Nephron progenitor cell (in vitro differentiated cells): Measurements from ENCODE around the gene SLC38A8.

Source experiments
- DNase-seq: peaks from one replicate; pipeline ENCODE4 v3.0.0; 2021
- H3K27ac Mint-ChIP-seq: 2 replicates; pipeline ENCODE4 v1.8.0; 2021; ENCODE audit warnings: mild to moderate bottlenecking, moderate library complexity, mixed read lengths
- H3K27me3 Mint-ChIP-seq: 2 replicates; pipeline ENCODE4 v1.8.0; 2021; ENCODE audit warnings: mild to moderate bottlenecking, low read depth, mixed read lengths; ENCODE audit not compliant: poor library complexity
- H3K36me3 Mint-ChIP-seq: 2 replicates; pipeline ENCODE4 v1.8.0; 2021; ENCODE audit warnings: low read depth, mixed read lengths
- H3K4me1 Mint-ChIP-seq: 2 replicates; pipeline ENCODE4 v1.8.0; 2021; ENCODE audit warnings: mixed read lengths
- H3K4me3 Mint-ChIP-seq: 2 replicates; pipeline ENCODE4 v1.8.0; 2021; ENCODE audit warnings: mild to moderate bottlenecking, moderate library complexity, mixed read lengths
- H3K9me3 Mint-ChIP-seq: 2 replicates; pipeline ENCODE4 v1.8.0; 2021; ENCODE audit warnings: mild to moderate bottlenecking, moderate library complexity, mixed read lengths
- TF ChIP-seq, protein P1 (sequence below): fragments of 200-600 bp; sonication (generic); IDR thresholded peaks from 2 replicates; pipeline ENCODE4 v1.5.0; 2021; ENCODE audit warnings: antibody characterized with exemption

The SLC38A8 gene

DNA sequence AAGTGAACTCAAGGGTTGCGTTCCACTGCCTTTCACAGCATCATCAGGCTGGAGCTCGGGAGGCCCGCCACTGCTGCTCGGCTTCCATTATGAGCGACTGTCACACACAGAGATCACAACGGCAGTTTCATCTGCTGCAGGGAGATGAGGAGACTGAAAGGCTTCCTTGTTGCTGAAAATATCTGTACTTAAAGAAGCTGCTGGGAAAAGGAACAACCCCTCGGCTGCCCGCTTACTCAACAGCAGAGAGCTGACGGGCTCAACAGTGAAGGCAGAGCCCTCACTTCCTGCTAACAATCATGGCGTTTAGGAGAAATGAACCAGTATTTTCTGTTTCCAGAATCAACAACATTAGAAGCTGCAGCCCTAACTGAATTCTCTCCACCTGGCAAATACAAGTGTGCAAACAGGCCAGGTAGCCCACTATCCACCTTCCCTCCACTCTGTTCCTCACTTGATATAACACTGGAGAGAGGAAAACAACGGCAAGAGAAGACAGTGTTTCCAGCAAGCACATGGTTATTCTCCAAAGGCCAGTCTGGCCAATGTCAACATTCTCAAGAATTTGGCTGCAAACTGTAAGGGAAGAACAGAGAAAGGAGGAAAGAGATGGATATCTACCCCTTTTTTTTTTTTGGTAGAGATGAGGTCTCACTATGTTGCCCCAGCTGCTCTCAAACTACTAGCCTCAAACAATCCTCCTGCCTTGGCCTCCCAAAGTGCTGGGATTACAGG, 40.4 kb upstream of the SLC38A8 start:
- H3K4me3 Mint-ChIP-seq = no peak overlapping the region
- peaks cover 70% of the 10 kb centered on the region for H3K36me3 Mint-ChIP-seq
- no peak for DNase-seq
- peaks cover 10% of the 10 kb centered on the region for H3K4me1 Mint-ChIP-seq
- H3K27me3 Mint-ChIP-seq = no peaks in the 10 kb centered on the region
- no peaks in the 10 kb centered on the region for H3K9me3 Mint-ChIP-seq
- TF ChIP-seq, protein P1, sequence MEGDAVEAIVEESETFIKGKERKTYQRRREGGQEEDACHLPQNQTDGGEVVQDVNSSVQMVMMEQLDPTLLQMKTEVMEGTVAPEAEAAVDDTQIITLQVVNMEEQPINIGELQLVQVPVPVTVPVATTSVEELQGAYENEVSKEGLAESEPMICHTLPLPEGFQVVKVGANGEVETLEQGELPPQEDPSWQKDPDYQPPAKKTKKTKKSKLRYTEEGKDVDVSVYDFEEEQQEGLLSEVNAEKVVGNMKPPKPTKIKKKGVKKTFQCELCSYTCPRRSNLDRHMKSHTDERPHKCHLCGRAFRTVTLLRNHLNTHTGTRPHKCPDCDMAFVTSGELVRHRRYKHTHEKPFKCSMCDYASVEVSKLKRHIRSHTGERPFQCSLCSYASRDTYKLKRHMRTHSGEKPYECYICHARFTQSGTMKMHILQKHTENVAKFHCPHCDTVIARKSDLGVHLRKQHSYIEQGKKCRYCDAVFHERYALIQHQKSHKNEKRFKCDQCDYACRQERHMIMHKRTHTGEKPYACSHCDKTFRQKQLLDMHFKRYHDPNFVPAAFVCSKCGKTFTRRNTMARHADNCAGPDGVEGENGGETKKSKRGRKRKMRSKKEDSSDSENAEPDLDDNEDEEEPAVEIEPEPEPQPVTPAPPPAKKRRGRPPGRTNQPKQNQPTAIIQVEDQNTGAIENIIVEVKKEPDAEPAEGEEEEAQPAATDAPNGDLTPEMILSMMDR = no peak
- H3K27ac Mint-ChIP-seq = peak overlapping the region; percentile 52

DNA sequence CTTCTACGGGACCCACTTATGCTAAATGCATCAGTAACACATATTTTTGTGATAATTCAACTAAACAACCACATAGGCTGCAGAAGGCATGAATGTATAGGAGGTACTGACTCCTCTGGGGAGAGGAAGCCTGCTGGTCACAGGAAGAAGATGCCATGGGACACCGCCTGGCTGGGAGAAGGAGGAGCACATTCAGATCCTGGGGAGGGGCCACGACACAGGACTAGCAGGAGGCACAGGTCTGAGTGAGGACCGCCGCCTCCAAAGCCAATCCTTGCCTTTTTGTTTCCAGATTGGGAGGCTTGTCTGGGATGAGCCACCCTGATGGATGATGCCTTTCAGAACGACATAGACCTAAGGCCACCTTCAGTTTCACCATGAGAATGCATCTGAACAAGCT, 39.5 kb upstream of the SLC38A8 start:
- Mint-ChIP-seq H3K36me3 (peaks cover 72% of the 10 kb centered on the region), H3K27me3 (no peaks in the 10 kb centered on the region), H3K4me1 (peaks cover 10% of the 10 kb centered on the region), H3K9me3 (peaks cover 5% of the 10 kb centered on the region), H3K27ac (no peak overlapping the region), H3K4me3 (no peak overlapping the region)
- TF ChIP-seq, protein P1 = no peak
- no peak for DNase-seq

DNA sequence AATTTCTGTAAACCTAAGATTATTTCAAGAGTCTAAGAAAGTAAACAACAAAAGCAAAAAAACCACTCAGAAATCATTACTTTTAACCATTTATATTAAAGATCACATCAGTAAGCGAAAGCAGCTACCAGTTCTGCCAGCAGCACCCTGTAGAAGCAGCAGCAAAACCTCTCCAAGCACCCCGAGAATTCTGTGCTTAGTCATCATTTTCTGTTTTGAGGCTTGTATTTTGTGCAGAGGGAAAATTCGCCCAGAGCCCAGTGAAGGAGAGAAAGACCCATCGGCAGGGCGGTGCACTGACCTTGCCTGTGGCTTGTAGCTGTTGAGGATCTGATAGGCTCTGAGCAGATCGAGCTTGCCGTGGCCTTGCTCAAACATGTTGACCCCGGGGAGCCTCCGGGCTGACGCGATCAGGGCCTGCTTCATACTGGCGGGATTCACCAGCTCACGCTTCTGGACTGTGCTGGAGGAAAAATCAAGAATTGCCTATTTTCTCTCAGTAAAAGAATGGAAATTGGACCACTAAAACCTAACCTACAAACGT, 38.9 kb upstream of the SLC38A8 start:
- TF ChIP-seq, protein P1 = no peak
- Mint-ChIP-seq H3K27me3 (no peaks in the 10 kb centered on the region), H3K27ac (peak overlapping the region; percentile 36), H3K4me1 (peaks cover 10% of the 10 kb centered on the region), H3K9me3 (peaks cover 6% of the 10 kb centered on the region), H3K4me3 (no peak overlapping the region), H3K36me3 (peaks cover 74% of the 10 kb centered on the region)
- DNase-seq = no peak

DNA sequence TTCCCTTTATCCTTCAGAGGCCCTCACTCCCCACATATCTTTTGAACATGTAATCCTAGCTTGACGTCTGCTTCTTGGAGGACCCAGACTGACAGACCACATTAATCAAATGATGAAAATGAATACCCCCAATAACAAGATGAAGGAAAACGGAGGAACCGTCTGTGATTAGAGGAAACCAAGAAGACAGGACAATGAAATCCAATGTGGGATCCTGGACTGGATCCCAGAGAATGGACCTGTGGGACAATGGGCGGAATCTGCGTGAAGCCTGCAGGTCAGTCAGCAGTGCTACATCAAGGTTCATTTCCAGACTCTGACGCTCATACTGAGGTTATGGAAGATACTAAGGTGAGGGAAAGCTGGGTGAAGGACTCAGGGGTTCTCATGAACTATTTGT, 38.2 kb upstream of the SLC38A8 start:
- TF ChIP-seq, protein P1 = no peak
- no peaks in the 10 kb centered on the region for H3K27me3 Mint-ChIP-seq
- H3K4me1 Mint-ChIP-seq = peaks cover 10% of the 10 kb centered on the region
- H3K27ac Mint-ChIP-seq = peak overlapping the region; percentile 36
- H3K4me3 Mint-ChIP-seq = no peak overlapping the region
- peaks cover 73% of the 10 kb centered on the region for H3K36me3 Mint-ChIP-seq
- DNase-seq = no peak
- peaks cover 6% of the 10 kb centered on the region for H3K9me3 Mint-ChIP-seq

DNA sequence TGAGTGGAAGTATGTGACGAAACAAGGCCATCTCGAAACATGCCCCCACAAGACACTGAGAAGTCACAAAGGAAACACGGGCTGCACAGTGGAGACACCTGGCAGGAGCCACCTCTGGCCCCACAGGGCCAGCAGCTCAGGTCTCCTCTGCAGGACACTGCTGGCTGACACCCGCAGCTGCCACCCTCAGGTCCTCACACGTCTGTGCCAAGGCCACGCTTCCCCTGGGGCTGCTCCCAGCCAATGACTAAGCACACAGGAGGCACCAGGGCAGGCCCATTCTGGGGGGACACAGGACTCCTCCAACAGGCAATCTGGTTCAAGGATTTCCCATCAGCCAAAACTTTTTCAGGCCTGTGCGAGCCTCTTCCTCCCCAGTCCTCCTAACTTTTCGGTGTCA, 37.8 kb upstream of the SLC38A8 start:
- H3K9me3 Mint-ChIP-seq = peaks cover 6% of the 10 kb centered on the region
- TF ChIP-seq, protein P1 = no peak
- H3K36me3 Mint-ChIP-seq = peaks cover 77% of the 10 kb centered on the region

DNA sequence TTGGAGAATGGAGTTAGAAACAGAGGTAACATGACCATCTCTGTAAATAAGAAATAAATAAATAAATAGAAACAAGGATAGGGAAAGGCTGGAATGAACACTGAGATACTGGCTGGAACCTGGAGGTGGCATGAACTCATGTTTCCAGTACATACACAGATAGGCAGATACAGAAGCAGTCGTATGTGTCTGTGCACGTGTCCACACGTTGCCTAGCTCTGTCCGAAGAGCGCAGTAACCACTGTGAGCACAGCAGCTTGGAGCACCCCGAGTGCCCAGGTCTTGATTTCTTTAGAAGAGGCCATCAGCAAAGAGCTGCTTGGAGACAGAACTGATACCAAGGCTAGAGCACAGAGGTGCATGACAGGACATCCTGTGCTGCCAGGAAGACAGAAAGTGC, 37.1 kb upstream of the SLC38A8 start:
- Mint-ChIP-seq H3K36me3 (peaks cover 84% of the 10 kb centered on the region), H3K9me3 (peaks cover 6% of the 10 kb centered on the region), H3K4me1 (peaks cover 10% of the 10 kb centered on the region), H3K27ac (no peak overlapping the region), H3K4me3 (no peak overlapping the region), H3K27me3 (no peaks in the 10 kb centered on the region)
- TF ChIP-seq, protein P1 = no peak
- no peak for DNase-seq

More for the DNA sequence above, 37.8 kb upstream of the SLC38A8 start:
- Mint-ChIP-seq H3K4me3 (no peak overlapping the region), H3K27ac (peak overlapping the region; percentile 3), H3K27me3 (no peaks in the 10 kb centered on the region), H3K4me1 (peaks cover 10% of the 10 kb centered on the region)
- DNase-seq = no peak
